ENCODE results near the gene NHLRC2. TPM values are rescaled to one million over a fixed set of nuclear protein-coding genes. Genes with fewer than 3 reads are reported as not detected.

The NHLRC2 gene
- total RNA-seq, 1 experiment from 2014 or later, result 56.3 TPM

GRCh38 chr10:113876461-113876860 is 22.0 kb downstream of the NHLRC2 start (continued):
- TF ChIP-seq REST (IDR thresholded peaks at IDR 0.05; ENCODE audit: low read depth) (no peak), EGR1 (IDR thresholded peaks at IDR 0.05; ENCODE audit: low read depth) (no peak)

- POLR2A ChIA-PET, result no interaction called here
Observed at GRCh38 chr10:113879691-113880090, 25.2 kb downstream of the NHLRC2 start.

More at GRCh38 chr10:113879691-113880090, 25.2 kb downstream of the NHLRC2 start:
- H3K27me3 ChIP-seq (ENCODE audit: insufficient read depth, low read length), result no peaks in the 10 kb centered on the region
- no peak for DNase-seq (ENCODE audit: low read depth, low spot score)
- H3K9me2 ChIP-seq (ENCODE audit: insufficient read depth), result no peaks in the 10 kb centered on the region
- peaks cover 0 to 11% of the 10 kb centered on the region in 2 experiments; a peak in 2 of 4 replicates for H3K36me3 ChIP-seq (ENCODE audit: control insufficient read depth in 1 of 2, insufficient read depth in 2 of 2, low read length in 2 of 2)
- TF ChIP-seq FOSL1 (IDR thresholded peaks at IDR 0.05; ENCODE audit: low read depth) (no peak), ZFX (IDR thresholded peaks at IDR 0.05) (no peak), ZBTB33 (IDR thresholded peaks at IDR 0.05; ENCODE audit: extremely low read depth, insufficient replicate concordance, low read length) (no peak), REST (IDR thresholded peaks at IDR 0.05; ENCODE audit: low read depth) (no peak), YY1 (IDR thresholded peaks at IDR 0.05; ENCODE audit: extremely low read depth, insufficient replicate concordance, low read depth, low read length) (no peak)
- H3K4me2 ChIP-seq (ENCODE audit: low read length), result no peak overlapping the region
- H3K9me3 ChIP-seq (ENCODE audit: control insufficient read depth in 1 of 2, insufficient read depth in 1 of 2, low read depth in 1 of 2, low read length in 2 of 2), result no peaks in the 10 kb centered on the region
- H3K27ac ChIP-seq (ENCODE audit: low read depth, low read length), result no peak overlapping the region
- ChIA-PET RAD21 (ENCODE audit: low non-redundant PET in 1 of 2, low total read pairs in 2 of 2, uncharacterized antibody in 2 of 2, unreplicated experiment in 2 of 2) (no interaction called here), CTCF (no interaction called here)
- intact Hi-C loops (cut with micrococcal nuclease), result no loop called here
- no peaks in the 10 kb centered on the region for H3K4me1 ChIP-seq (ENCODE audit: control insufficient read depth in 1 of 2, insufficient read depth in 2 of 2, low read length in 2 of 2)
- H3K79me2 ChIP-seq (ENCODE audit: insufficient read depth, low read length), result peaks cover 29% of the 10 kb centered on the region
- H3K4me3 ChIP-seq (replicated peaks in 1 of 2; ENCODE audit: low read depth in 1 of 2, low read length in 2 of 2), result no peak overlapping the region
- ATAC-seq, result no peak
- H2AFZ ChIP-seq (ENCODE audit: low read depth, low read length, poor library complexity, severe bottlenecking), result no peak overlapping the region
- H4K20me1 ChIP-seq (ENCODE audit: insufficient read depth), result no peaks in the 10 kb centered on the region; the same call in 1 of the 2 replicates
- no peak overlapping the region for H3K9ac ChIP-seq (ENCODE audit: low read length)
- no TSS peak for BruUV-seq (replicated peaks)

Data from HCT116 (cell line).